Measurements from ENCODE around the gene DNAJC4.

GRCh38 chr11:64244107-64244506, 13.8 kb downstream of the DNAJC4 start:
- TF ChIP-seq POLR2AphosphoS5 (IDR thresholded peaks at IDR 0.05): no peak
- no peak for TF ChIP-seq POLR2A (IDR thresholded peaks at IDR 0.05)
- no peak for TF ChIP-seq CTCF (IDR thresholded peaks at IDR 0.05)

All from prostate gland (tissue), 2 donors.